NB4 (cell line): ENCODE measurements around the gene NKX2-2.

ENCODE experiments used
- DNase-seq: peaks from one replicate; pipeline ENCODE4 v3.0.0; 2010; ENCODE audit warnings: low read depth
- H3K4me3 ChIP-seq: one replicate; pipeline ENCODE4 v1.5.1; 2011; ENCODE audit warnings: mild to moderate bottlenecking, low read depth, low read length, moderate library complexity
- CTCF ChIP-seq: IDR thresholded peaks from one replicate; pipeline ENCODE4 v1.5.1; 2012; ENCODE audit warnings: low read depth, low read length
- MAX ChIP-seq: IDR thresholded peaks from 2 replicates; pipeline ENCODE4 v1.6.1; 2011; ENCODE audit warnings: low read depth, low read length
- MYC ChIP-seq: IDR thresholded peaks from 2 replicates; pipeline ENCODE4 v1.6.1; 2011; ENCODE audit warnings: low read depth, low read length
- POLR2A ChIP-seq: IDR thresholded peaks from 2 replicates; pipeline ENCODE4 v1.6.1; 2011; ENCODE audit warnings: mild to moderate bottlenecking; ENCODE audit not compliant: insufficient read length; ENCODE audit errors: extremely low read depth

NKX2-2 gene

GRCh38 chr20:21509079-21509596 lies 4.7 kb downstream of the NKX2-2 start:
- H3K4me3 ChIP-seq = no peak overlapping the region
- DNase-seq = no peak

GRCh38 chr20:21508230-21509078 lies 5.4 kb downstream of the NKX2-2 start:
- H3K4me3 ChIP-seq = no peak overlapping the region
- TF ChIP-seq MYC (no peak), POLR2A (no peak), CTCF (no peak), MAX (no peak)
- DNase-seq = no peak

More at GRCh38 chr20:21509079-21509596, 4.7 kb downstream of the NKX2-2 start:
- TF ChIP-seq MYC (no peak), MAX (no peak), POLR2A (no peak), CTCF (no peak)

- H3K4me3 ChIP-seq = no peak overlapping the region
- no peak for DNase-seq
- TF ChIP-seq POLR2A = no peak
- no peak for TF ChIP-seq CTCF
- no peak for TF ChIP-seq MYC
- TF ChIP-seq MAX = no peak
Measured at GRCh38 chr20:21507400-21508229, 6.2 kb downstream of the NKX2-2 start.

GRCh38 chr20:21505810-21506530 lies 7.9 kb downstream of the NKX2-2 start:
- peak; percentile 35 for DNase-seq

More at GRCh38 chr20:21505810-21506530, 7.9 kb downstream of the NKX2-2 start:
- TF ChIP-seq MYC (no peak), MAX (no peak), POLR2A (no peak), CTCF (peak; percentile 23)
- H3K4me3 ChIP-seq = no peak overlapping the region
